GM19328 (cell line): ENCODE measurements around the gene ADAM23.

ENCODE experiments used
- ATAC-seq: cut with Tn5 transposase; IDR thresholded peaks from one replicate; pipeline ENCODE4 v1.9.1; 2021; ENCODE audit warnings: mild to moderate bottlenecking, moderate library complexity; ENCODE audit not compliant: unreplicated experiment

ADAM23 gene

DNA sequence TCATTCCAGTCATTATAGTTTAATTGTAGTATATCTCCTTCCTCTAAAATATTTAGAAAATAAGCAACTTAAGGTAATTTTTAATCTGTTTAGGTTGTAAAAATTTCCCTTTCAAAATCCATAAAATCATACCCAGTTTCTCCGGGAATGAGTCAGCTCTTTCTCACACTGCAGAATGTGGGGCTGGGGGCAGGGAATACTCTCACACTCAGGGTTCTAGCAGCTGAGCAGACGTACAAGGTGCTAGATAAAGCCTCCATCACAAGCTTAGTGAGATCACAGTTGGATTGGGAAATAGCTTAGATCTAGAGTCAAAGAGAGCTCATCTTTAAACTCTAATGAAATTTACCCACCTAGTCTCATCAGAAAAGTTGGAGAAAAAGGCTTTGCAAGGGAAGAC, 119.0 kb downstream of the ADAM23 start:
- ATAC-seq = no peak

DNA sequence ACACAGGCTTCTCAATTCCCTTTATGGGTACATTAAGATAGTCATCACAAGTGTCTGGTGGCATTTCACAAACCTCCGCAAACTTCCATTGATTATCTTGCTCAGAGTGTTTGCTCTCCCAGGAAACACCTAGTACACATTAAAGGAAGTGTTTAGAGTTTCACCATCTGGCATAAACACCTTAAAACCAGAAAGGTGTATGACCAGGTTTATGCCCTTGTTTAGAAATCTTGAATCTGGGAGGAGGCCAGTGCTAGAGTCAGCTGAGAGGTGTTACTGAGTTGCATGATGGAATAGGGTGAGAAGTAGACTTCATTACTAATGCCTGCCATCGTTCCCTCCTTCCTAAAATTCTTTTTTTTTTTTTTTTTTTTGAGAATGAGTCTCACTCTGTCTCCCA, 120.0 kb downstream of the ADAM23 start:
- ATAC-seq = no peak

DNA sequence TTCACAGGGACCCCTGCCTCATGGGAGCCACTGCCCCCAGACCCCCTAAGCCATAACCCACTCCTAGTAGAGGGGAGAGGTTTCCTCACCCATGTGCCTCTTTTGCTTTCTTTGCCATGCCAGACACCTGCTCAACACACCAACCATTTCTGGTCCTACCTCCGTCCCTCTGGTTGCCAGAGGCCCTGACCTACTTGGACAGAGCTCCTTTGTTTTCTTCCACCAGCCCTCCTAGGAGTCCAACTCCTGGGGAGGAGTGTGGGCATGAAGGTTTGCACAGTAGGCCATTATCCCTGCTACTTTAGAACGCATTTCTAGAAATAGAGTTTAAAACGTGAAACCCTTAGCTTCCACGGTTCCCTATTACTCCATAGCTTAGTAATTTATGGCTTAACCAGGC, 122.3 kb downstream of the ADAM23 start:
- no peak for ATAC-seq

DNA sequence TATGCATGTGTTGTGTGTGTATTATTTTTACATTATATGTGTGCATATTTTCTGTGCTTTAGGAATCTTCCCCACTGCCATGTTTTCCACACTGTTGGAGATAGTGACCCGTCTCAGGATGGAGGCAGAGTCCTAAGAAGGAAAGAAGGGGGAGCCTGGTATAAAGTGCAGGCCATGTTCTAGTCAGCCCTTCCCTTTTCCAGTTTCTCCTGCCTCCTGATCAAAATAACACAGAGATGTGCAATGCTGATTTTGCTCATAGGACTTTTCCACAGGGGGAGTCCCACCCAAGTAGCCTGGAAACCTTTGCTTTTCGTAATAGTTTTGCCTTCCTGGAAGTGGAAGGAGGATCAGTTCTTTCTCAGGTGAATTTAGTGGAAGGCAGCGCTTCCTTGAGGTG, 126.1 kb downstream of the ADAM23 start:
- no peak for ATAC-seq

DNA sequence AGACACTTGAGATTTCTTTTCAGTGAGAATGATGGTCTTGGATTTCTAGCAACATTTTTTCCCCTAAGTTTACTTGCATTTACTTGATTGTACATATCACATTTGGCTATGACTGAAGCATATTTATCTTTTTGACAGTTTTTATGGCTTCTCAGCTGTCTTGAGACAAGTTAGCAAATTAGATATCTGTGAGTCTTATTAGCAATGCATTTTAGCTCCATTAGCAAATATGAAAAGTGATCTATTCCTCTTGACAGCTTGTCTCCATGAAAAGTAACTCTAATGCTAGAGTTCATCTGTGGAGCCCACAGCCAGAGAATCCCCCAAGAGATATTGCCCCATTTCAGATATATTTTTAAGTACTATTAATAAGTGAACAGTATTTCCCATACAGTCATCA, 126.9 kb downstream of the ADAM23 start:
- ATAC-seq = no peak

DNA sequence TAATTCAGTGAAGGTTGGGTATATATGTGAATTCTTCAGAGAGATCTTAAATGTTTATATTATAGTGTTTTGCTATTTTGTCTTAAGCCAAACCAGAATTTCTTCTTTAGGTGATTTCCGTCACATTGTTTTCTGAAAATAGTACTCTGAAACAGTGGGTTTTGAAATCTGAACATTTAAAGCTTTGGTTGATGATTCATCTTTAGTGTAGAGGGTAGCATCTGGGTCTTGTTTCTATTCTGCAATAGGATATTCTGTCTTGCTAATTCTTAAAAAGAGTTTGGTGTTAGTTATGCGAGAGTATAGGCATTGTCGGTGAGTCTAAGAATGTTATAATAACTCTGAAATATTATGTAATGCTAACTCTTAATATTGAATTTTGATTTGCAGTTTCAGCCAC, 129.4 kb downstream of the ADAM23 start:
- no peak for ATAC-seq

DNA sequence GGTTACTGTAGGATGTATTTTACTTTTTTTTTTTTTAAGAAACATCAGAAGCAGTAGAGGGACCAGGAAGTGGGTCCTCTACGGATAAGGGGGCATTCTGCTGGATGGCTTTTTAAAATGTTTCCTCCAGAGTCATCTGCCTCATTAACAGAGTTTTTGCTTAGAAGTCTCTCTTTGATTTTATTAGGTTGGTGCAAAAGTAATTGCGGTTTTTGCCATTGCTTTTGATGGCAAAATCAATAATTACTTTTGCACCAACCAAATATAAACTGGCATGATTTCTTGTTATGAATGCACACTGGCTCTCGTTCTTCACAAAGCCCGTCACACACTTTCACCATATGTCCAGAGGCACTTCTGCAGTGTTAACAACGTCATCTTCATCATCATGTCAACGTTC, 130.5 kb downstream of the ADAM23 start:
- no peak for ATAC-seq

DNA sequence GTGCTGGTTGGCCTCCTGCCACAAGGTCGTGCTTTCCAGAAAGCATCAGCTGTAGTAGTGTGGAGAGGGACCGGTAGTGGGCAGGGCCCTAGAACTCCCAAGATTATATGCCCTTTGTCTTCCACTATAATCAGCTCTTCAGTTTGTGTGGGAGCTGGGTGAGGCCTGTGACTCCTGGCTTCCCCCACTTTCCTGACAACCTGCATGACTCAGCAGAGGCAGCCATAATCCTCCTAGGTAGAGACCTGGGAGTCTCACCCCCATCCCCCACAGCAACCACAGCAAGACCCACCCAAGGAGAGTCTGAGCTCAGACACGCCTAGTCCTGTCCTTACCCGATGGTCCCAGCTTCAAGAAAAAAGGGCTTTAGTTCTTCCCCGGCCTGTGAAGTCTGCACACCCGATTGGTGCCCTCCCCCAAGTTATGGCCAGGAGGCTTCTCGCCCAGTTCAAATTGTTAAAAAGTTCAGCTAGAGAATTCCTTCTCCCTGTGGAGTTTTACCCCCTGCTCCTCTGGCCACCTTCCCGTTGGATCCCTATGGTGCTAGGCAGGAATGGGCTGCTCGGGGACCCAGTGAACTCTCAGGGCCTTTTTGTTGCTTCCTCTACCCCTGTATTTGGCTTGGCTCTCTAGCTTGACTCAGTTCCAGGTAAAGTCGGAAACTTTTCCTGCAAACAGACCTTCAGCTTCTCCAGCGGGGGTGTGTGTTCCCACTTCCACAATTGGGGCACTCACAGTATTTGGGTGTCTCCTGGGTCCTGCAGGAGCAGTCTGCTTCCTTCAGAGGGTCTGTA, 141.2 kb downstream of the ADAM23 start:
- no peak for ATAC-seq

DNA sequence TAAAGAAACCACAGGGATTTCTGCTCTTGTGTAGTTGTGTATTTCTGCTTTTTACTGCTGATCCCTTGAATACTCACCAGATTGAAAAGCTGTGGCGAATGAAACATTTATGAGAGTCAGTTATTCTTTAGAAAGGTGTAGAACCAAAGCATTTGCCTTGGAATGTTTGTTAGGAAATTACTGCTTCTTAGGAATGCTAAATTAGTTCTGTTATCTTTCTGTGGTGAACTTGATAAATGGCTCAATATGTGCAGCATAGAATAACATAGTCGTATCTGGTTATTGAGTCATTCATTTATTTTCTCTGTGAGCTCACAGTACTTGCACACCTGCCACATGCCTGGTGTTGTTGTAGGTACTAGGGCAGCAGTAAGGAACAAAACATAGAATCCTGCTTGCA, 142.0 kb downstream of the ADAM23 start:
- no peak for ATAC-seq

DNA sequence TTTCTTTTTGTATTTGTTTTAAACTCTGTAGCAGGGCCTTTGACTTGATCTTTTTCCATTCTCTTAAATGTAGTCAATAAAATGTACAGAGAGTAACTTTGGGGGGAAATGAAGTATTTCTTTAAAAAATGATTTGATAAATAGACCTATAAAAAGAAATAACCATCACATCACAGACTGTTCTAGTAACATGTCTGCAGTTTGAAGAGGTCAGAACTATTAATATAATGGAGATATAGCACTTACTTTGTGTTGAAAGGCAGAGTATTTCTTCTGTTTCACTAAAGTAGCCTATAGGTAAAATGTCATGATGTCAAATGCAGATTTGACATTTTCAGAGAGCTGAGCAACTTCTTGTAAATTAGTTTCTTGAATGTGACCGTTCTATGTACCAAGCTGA, 143.3 kb downstream of the ADAM23 start:
- ATAC-seq = no peak

DNA sequence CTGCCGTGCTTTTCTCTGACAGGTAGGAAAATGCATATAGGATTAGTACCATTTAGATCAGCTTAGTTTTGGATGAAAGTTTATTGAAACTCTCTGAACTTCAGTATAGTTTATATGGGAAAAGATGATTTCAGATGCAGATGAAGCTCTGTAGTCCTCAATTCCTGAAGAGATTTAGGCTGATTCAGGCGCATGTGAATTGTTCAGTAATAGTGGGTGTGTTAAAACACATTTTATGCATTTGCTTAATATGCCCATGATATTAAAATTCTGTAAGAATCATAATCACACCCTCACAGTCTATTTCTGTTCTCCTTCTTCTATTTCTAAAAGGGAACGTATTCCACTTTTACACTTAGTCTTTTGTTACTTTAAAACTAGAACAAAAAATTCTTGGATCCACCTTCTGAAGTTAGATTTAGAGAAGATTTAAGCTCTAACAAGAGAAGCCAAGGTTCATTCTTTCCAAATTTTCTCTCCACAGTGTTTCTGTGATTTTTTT, 154.4 kb downstream of the ADAM23 start:
- ATAC-seq = no peak

DNA sequence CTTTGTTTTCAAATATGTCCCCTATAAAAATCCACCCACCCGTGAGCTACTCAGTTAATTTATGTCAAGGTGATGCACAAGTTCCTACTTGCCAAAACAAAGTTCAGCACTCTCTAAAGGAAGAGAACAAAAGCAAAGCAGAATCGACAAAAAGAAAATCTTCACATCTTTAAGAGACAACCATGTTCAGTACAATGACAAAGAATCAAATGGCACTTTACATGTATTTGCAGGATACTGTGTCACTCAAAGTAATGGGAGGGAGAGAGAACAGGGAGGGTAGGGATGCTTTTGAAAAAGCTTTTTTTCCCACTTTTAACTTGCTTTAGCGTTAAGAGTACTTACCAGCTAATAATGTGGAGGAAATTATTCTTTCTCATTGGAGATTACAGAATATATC, 159.9 kb downstream of the ADAM23 start:
- no peak for ATAC-seq

DNA sequence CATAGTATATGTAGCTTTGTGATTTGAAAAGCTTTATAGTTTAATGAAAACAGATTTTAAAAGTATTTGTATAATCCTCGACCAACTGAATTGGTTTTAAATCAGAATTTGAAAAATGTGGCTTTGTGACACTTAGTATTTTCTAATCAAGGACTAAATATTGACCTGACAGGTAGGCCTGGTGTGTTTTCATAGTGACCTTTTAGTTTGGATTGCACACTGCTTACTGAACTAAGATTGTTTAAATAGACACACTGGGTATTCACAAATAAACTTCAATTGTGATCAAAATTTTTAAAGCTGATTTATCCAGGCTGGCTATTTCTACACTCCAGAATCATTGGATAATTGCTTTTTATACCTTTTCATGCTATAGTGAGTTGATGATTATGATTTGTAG, 167.1 kb downstream of the ADAM23 start:
- no peak for ATAC-seq

DNA sequence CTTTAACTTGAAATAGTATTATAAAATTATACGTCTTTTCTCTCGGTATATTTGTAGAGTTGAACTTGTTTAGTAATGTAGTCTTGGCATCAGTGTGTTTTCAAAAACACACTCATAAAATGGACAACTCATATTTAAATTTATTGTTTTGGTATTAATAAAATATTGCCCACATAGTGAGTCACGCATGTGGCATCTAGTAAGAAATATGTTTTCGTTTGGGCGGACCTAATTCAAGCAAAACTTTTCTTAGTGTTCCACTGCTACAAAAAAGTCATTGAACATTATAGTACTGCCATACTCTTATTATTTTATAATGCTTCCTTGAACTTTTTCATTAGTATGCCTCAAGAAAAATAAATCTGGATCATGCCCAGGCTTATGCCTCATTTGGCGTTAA, 167.9 kb downstream of the ADAM23 start:
- ATAC-seq = no peak

DNA sequence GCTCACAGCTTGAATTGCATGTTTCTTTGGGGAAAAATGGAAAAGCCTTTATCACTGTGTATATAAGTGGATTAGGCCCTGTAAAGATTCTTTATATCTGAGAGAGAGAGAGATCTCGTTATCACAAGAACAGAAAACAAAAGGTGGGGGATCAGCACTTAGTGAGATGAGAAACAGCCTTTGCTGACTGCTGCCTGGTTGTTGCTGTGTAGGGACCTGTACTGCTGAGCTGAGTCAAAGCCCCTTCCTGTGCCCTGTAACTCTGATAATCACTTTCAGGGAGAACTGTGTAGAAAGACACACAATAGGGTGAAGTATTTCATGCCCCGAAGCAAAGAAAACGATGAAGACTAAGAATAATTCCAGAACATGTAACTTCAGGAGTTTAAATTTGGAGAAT, 168.4 kb downstream of the ADAM23 start:
- ATAC-seq = no peak

DNA sequence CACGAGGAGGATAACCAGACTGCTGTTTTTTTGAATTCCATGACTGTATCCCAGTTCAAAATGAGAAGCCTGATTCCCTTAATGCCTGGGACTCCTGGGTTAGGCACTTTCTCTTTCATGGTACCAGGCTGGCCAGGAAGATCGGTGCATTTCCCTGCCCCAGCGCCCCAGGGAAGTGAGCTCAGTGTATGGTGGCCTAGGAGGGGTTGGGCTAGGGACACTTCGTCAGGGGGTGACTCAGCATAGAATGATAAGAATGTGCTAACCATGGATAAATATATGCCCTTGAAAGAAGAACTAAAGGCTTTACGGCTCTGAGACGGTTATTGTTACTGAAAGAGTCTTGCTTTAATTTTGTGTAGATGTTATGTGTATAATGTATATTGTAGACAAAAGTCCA, 171.5 kb downstream of the ADAM23 start:
- ATAC-seq = no peak

DNA sequence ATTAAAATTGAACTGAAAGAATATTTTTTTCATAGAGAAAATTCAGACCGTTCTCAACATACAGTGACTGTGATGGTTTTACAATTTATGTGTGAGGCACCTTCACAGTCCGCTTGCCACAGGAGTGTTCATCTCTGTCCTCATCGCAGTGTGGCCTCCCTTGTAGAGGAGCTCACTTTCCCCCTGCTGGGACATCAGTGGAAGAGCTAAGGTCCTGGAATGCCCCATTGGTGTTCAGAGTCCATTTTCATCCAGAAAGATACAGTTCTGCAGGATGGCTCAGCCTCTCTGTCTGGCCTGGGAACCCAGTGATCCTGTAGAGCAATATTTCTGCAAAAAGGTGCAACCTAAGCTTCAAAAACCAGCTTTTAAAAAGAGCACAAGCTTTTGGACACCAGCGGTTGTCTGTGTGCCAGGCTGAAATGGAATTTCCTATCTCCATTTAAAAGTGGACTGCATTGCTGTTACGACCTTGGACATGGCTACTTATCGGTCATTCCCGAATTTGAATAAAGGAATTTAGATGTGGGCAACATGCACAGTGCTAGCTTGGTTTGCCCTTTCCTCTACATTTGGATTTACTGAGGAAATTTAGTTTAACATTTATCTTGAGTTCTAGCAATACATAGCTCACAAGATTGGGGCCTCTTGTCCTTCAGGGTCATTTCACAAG, 172.2 kb downstream of the ADAM23 start:
- ATAC-seq = no peak

DNA sequence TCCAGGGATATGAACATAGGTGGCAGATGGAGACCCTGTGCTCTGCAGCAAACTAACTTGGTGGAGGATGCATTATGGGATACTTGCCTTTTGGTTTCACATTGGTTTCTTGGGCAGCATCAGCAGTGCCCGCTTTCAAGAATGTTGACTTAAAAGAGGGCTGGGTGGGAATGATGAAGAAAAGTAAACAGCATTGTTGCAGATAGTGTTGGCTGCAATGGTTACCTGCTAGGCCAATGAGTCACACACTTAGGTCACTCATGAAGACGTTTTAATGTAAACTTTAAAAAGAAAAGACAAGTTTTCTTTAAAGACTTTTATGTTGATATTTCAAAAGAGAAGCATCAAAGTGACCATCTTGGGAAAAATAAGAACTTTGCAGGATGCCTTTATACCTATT, 172.8 kb downstream of the ADAM23 start:
- no peak for ATAC-seq

DNA sequence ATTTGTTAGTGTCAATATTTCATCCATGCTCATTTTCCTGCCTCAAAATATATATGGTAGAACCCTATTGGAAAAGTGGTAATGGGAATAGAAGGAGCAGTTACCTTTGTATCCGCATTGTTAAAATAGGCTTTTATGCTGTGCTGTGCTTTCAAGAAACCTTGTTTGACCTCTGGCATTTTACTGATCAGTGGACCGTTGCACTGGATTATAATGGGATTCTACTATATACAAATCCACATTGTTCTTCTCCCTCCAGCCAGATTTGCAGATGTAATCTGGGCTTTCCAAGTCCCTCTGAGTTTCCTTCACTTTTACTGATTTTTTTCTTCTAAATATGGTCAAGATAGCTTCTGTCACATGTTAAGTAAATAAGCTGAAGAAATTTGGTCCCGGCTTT, 175.7 kb downstream of the ADAM23 start:
- no peak for ATAC-seq

DNA sequence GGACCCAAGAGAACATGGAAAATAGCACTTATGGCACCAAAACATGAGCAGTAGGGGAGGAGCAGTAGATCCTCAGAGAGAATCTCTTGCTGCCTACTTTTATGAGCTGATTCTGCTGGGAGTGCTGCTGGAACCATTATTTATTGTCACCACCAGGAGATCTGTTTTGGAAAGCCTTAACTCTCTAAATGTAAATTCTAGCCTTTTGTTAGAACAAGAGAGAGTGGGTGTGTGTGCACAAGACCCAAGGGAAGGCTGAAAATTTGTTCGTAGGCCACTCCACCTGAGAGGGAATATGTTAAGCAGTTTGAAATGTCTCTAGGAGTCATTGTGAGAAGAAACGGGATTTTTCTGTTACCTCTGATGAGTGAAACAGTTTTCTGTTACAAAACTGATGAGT, 182.8 kb downstream of the ADAM23 start:
- ATAC-seq = no peak

DNA sequence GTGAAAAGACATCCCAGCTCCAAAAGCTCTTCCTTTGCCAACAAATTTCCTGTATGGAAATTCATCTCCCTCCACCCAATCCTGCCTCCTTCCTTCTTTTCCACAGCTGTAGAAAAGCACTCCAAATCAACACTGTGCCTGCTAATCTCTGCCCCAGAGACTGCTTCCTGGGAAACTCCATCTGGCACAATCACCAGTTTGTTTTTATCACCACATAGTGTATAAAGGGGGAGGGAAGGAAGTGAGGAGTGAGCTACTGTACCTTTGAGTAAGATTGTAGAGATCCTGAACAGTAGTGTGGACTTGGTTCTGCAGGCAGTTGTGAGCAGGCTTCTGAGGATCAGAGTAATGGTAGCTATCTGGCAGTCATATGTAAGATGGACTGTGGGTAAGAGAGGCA, 184.3 kb downstream of the ADAM23 start:
- ATAC-seq = no peak

DNA sequence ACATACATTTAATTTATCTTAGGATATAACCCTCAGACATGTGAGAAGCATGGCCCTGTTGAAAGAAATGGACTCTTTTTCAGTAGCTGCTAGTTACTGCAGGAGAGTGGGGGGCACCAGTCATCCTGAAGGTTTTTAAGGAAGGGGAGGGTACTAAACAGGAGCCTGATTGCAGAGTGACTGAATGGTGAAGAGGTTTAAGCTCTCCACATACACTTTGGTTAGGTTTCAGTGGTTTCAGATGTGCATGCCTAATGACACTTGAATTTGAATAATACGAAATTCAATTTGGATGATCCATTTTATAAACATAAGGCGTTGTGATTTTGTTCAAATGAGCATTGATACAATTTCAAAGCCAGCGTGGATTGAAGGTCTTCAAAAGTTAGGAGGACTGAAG, 188.0 kb downstream of the ADAM23 start:
- ATAC-seq = no peak

DNA sequence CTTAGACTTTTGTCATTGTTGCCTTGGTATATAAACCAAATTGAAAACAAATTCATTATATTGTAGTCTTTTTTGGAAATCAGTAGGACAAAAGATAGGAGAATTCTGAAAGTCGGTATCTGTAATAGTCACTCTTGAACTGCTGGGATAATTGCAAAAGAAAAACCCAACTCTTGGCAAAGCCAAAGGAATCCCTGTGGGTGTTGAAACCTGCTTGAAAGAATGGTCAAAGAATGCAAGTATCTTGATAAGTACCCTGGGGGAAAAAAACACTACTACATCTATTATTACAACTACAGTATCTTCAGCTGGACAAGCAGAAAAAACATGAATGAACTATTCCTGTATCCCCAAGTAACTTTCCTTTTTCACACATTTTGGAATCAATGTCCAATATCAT, 191.7 kb downstream of the ADAM23 start:
- no peak for ATAC-seq
